NB4 (cell line): ENCODE results near the gene TUBB4B.

ENCODE experiments used
- CTCF ChIP-seq: IDR thresholded peaks from one replicate; pipeline ENCODE4 v1.5.1; 2012; ENCODE audit warnings: low read depth, low read length
- POLR2A ChIP-seq: IDR thresholded peaks from 2 replicates; pipeline ENCODE4 v1.6.1; 2011; ENCODE audit warnings: mild to moderate bottlenecking; ENCODE audit not compliant: insufficient read length; ENCODE audit errors: extremely low read depth
- TF ChIP-seq, protein P1 (sequence below): IDR thresholded peaks from 2 replicates; pipeline ENCODE4 v1.6.1; 2011; ENCODE audit warnings: low read depth, low read length

GRCh38 chr9:137255448-137256114 is 14.5 kb downstream of the TUBB4B start:
- TF ChIP-seq CTCF (no peak), POLR2A (no peak)
- TF ChIP-seq, protein P1, sequence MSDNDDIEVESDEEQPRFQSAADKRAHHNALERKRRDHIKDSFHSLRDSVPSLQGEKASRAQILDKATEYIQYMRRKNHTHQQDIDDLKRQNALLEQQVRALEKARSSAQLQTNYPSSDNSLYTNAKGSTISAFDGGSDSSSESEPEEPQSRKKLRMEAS = no peak
